IMR-90 (cell line): ENCODE measurements around the gene SYTL3. TPM values are rescaled to one million over a fixed set of nuclear protein-coding genes. Genes with fewer than 3 reads are reported as not detected.

Experiments used
- ATAC-seq: fragments of 200-7000 bp; cut with Tn5 transposase; 2 replicates; pipeline ENCODE4 v1.9.1; 2020; ENCODE audit warnings: low read depth, mild to moderate bottlenecking, moderate library complexity
- BruUV-seq: library from RNA; stranded (reverse); fragments of 400-500 nt; replicated peaks from 2 replicates; lab custom pipeline; 2021; lab: Mats Ljungman, UMichigan
- CTCF ChIA-PET: fragments of 300-600 bp; formaldehyde crosslinking; extraction: SDS; loops from one replicate; lab custom pipeline; 2021; ENCODE audit warnings: antibody characterized with exemption; lab: Yijun Ruan, JAX
- POLR2A ChIA-PET: fragments of 300-600 bp; sonication (Branson Sonifier 250); formaldehyde crosslinking; loops from one replicate; lab custom pipeline; 2022; ENCODE audit warnings: antibody characterized with exemption; ENCODE audit not compliant: unreplicated experiment; lab: Charles Lee
- DNase-seq: peaks from one replicate; pipeline ENCODE4 v3.0.0; 2013
- H2AFZ ChIP-seq: replicated peaks from 2 replicates; pipeline ENCODE3; 2013; ENCODE audit warnings: low read length, mild to moderate bottlenecking; ENCODE audit not compliant: poor library complexity
- H2AK5ac ChIP-seq: 2 replicates; pipeline ENCODE4 v1.6.1; 2013; ENCODE audit warnings: low read depth, low read length, inconsistent platforms
- H2AK9ac ChIP-seq: replicated peaks from 2 replicates; pipeline ENCODE3; 2013; ENCODE audit warnings: mild to moderate bottlenecking, low read depth, low read length, moderate library complexity; ENCODE audit not compliant: poor library complexity
- H2BK120ac ChIP-seq: 2 replicates; pipeline ENCODE4 v1.6.1; 2013; ENCODE audit warnings: low read depth, low read length, inconsistent platforms
- H2BK15ac ChIP-seq: 3 replicates; pipeline ENCODE4 v1.6.1; 2013; ENCODE audit warnings: low read depth, low read length, inconsistent platforms
- H2BK20ac ChIP-seq: 2 replicates; pipeline ENCODE4 v1.6.1; 2013; ENCODE audit warnings: low read depth, mild to moderate bottlenecking, inconsistent platforms, low read length, moderate library complexity
- H2BK5ac ChIP-seq: 2 replicates; pipeline ENCODE4 v1.6.1; 2013; ENCODE audit warnings: mild to moderate bottlenecking, low read depth, low read length, inconsistent platforms; ENCODE audit not compliant: poor library complexity, severe bottlenecking
- H3K14ac ChIP-seq: replicated peaks from 2 replicates; pipeline ENCODE4 v1.6.1; 2013; ENCODE audit warnings: low read depth, low read length, inconsistent platforms
- H3K18ac ChIP-seq: 2 replicates; pipeline ENCODE4 v1.6.1; 2013; ENCODE audit warnings: low read depth, low read length, control low read depth
- H3K23ac ChIP-seq: 2 replicates; pipeline ENCODE4 v1.6.1; 2013; ENCODE audit warnings: low read depth, low read length, inconsistent platforms
- H3K27ac ChIP-seq: 2 replicates; pipeline ENCODE4 v1.5.1; 2013; ENCODE audit warnings: mild to moderate bottlenecking, control low read depth, low read length; ENCODE audit not compliant: insufficient read depth
- H3K27me3 ChIP-seq: 2 replicates; pipeline ENCODE4 v1.6.1; 2013; ENCODE audit warnings: low read length; ENCODE audit not compliant: control insufficient read depth, insufficient read depth
- H3K36me3 ChIP-seq: 2 replicates; pipeline ENCODE4 v1.6.1; 2013; ENCODE audit warnings: low read length, mixed read lengths; ENCODE audit not compliant: control insufficient read depth, insufficient read depth
- H3K4ac ChIP-seq: 2 replicates; pipeline ENCODE4 v1.6.1; 2013; ENCODE audit warnings: low read depth, low read length, inconsistent platforms
- H3K4me1 ChIP-seq: 2 replicates; pipeline ENCODE4 v1.6.1; 2013; ENCODE audit warnings: low read length, mixed read lengths; ENCODE audit not compliant: control insufficient read depth, insufficient read depth
- H3K4me2 ChIP-seq: 2 replicates; pipeline ENCODE4 v1.6.1; 2013; ENCODE audit warnings: low read depth, mild to moderate bottlenecking, control low read depth, low read length, moderate library complexity
- H3K4me3 ChIP-seq: 2 replicates; pipeline ENCODE4 v1.5.1; 2013; ENCODE audit warnings: low read depth, mild to moderate bottlenecking, control low read depth, low read length, moderate library complexity; ENCODE audit not compliant: insufficient read depth
- H3K56ac ChIP-seq: 2 replicates; pipeline ENCODE4 v1.6.1; 2013; ENCODE audit warnings: low read length, inconsistent platforms; ENCODE audit not compliant: insufficient read depth; ENCODE audit errors: extremely low read depth
- H3K79me1 ChIP-seq, 2 experiments: 2 replicates each; pipeline ENCODE4 v1.6.1; 2013; ENCODE audit warnings: low read length in 2 of 2, inconsistent platforms in 1 of 2, low read depth in 1 of 2
- H3K9ac ChIP-seq: 2 replicates; pipeline ENCODE4 v1.6.1; 2013; ENCODE audit warnings: low read depth, low read length, control low read depth
- H3K9me1 ChIP-seq: 2 replicates; pipeline ENCODE4 v1.6.1; 2013; ENCODE audit warnings: low read length, inconsistent platforms; ENCODE audit not compliant: insufficient read depth
- H3K9me3 ChIP-seq: 2 replicates; pipeline ENCODE4 v1.6.1; 2013; ENCODE audit warnings: low read length; ENCODE audit not compliant: control insufficient read depth, insufficient read depth
- H4K20me1 ChIP-seq: 2 replicates; pipeline ENCODE4 v1.6.1; 2013; ENCODE audit warnings: low read length, inconsistent platforms; ENCODE audit not compliant: insufficient read depth
- H4K5ac ChIP-seq: 2 replicates; pipeline ENCODE4 v1.6.1; 2013; ENCODE audit warnings: mild to moderate bottlenecking, low read depth, low read length, control low read depth
- H4K8ac ChIP-seq, 2 experiments: 2 replicates each; pipeline ENCODE4 v1.6.1; 2013; ENCODE audit warnings: low read depth in 2 of 2, low read length in 2 of 2, control low read depth in 1 of 2, inconsistent platforms in 1 of 2
- H4K91ac ChIP-seq: 2 replicates; pipeline ENCODE4 v1.6.1; 2013; ENCODE audit warnings: low read depth, low read length, inconsistent platforms; ENCODE audit not compliant: insufficient read depth
- BHLHE40 ChIP-seq: fragments of 150-350 bp; IDR thresholded peaks from 2 replicates; pipeline ENCODE4 v1.6.1; 2016; ENCODE audit warnings: mild to moderate bottlenecking, low read depth, low read length
- CEBPB ChIP-seq: IDR thresholded peaks from 2 replicates; pipeline ENCODE4 v1.6.1; 2012; ENCODE audit warnings: low read depth, low read length, improper control_type of control experiment
- CHD1 ChIP-seq: IDR thresholded peaks from 2 replicates; pipeline ENCODE4 v1.6.1; 2012; ENCODE audit warnings: low read depth, low read length, improper control_type of control experiment
- CTCF ChIP-seq: conservative IDR thresholded peaks from 2 replicates; pipeline ENCODE4 v1.5.1; 2012; ENCODE audit warnings: mild to moderate bottlenecking, low read depth, low read length, improper control_type of control experiment
- ELK1 ChIP-seq: fragments of 150-350 bp; IDR thresholded peaks from 2 replicates; pipeline ENCODE4 v1.6.1; 2016; ENCODE audit warnings: low read depth, mild to moderate bottlenecking, low read length, moderate library complexity, borderline replicate concordance
- FOS ChIP-seq: fragments of 150-350 bp; IDR thresholded peaks from 2 replicates; pipeline ENCODE4 v1.6.1; 2016; ENCODE audit warnings: low read depth, low read length
- MAFK ChIP-seq: IDR thresholded peaks from 2 replicates; pipeline ENCODE4 v1.6.1; 2012; ENCODE audit warnings: low read depth, low read length, improper control_type of control experiment
- MAZ ChIP-seq: IDR thresholded peaks from 2 replicates; pipeline ENCODE4 v1.6.1; 2012; ENCODE audit warnings: low read depth, mild to moderate bottlenecking, low read length, improper control_type of control experiment, moderate library complexity, borderline replicate concordance
- MXI1 ChIP-seq: IDR thresholded peaks from 2 replicates; pipeline ENCODE4 v1.6.1; 2012; ENCODE audit warnings: low read depth, mild to moderate bottlenecking, low read length, moderate library complexity, borderline replicate concordance
- NFE2L2 ChIP-seq: fragments of 150-350 bp; IDR thresholded peaks from 2 replicates; pipeline ENCODE4 v1.6.1; 2016; ENCODE audit warnings: low read depth, mild to moderate bottlenecking, low read length
- POLR2A ChIP-seq: IDR thresholded peaks from 2 replicates; pipeline ENCODE4 v1.6.1; 2012; ENCODE audit warnings: mild to moderate bottlenecking, low read depth, low read length
- RAD21 ChIP-seq: IDR thresholded peaks from 2 replicates; pipeline ENCODE4 v1.6.1; 2012; ENCODE audit warnings: low read length, improper control_type of control experiment
- RCOR1 ChIP-seq: IDR thresholded peaks from 2 replicates; pipeline ENCODE4 v1.6.1; 2012; ENCODE audit warnings: mild to moderate bottlenecking, low read length, improper control_type of control experiment; ENCODE audit not compliant: insufficient replicate concordance
- RFX5 ChIP-seq: IDR thresholded peaks from 2 replicates; pipeline ENCODE4 v1.8.0; 2012; ENCODE audit warnings: low read depth, mild to moderate bottlenecking, low read length, moderate library complexity
- SMC3 ChIP-seq: fragments of 150-350 bp; IDR thresholded peaks from 2 replicates; pipeline ENCODE4 v1.6.1; 2016; ENCODE audit warnings: low read depth, mild to moderate bottlenecking, antibody characterized with exemption, low read length, moderate library complexity
- USF2 ChIP-seq: fragments of 150-350 bp; IDR thresholded peaks from 2 replicates; pipeline ENCODE4 v1.6.1; 2017; ENCODE audit warnings: mild to moderate bottlenecking, antibody characterized with exemption, low read length, low read depth
- WGBS, 2 experiments: methylation state at CpG; one replicate each; pipeline versions ENCODE4 v1.1.5 to v1.1.7; 2013; ENCODE audit warnings: missing lambda C conversion rate in 2 of 2; ENCODE audit not compliant: insufficient read length in 1 of 2; ENCODE audit errors: extremely low coverage in 2 of 2; 5-methylcytosine and 5-hydroxymethylcytosine counted together
- dilution Hi-C: fragments of 300-500 bp; cut with HindIII; formaldehyde crosslinking; loops from one replicate; pipeline ENCODE4 v1.14.3; 2018; ENCODE audit warnings: low sequenced_read_pairs; ENCODE audit not compliant: unreplicated experiment
- in situ Hi-C: fragments of 300-500 bp; cut with MboI; formaldehyde crosslinking; loops from 3 replicates; pipeline ENCODE4 v1.14.3; 2019; ENCODE audit warnings: low sequenced_read_pairs, inconsistent platforms, mixed read lengths
- intact Hi-C: fragments of 100-400 bp; cut with micrococcal nuclease; formaldehyde crosslinking; loops from 2 replicates; pipeline ENCODE4 v1.10.0; 2022
- polyA plus RNA-seq, 3 experiments: library from polyadenylated mRNA; depleted of rRNA; stranded (reverse); fragments of >200 nt; gene quantifications; 2 replicates each; pipeline ENCODE4 v1.2.3, GENCODE V29; 2012; ENCODE audit warnings: low replicate concordance in 1 of 3
- total RNA-seq: library from RNA; depleted of rRNA; stranded (reverse); fragments of >200 nt; gene quantifications from 2 replicates; pipeline ENCODE4 v1.2.3, GENCODE V29; 2012

The SYTL3 gene
- total and polyA plus RNA-seq, 2 of the 4 experiments (the other 2 are of a cell fraction): 2.9 to 4.3 TPM

- no peak overlapping the region for H2AK5ac ChIP-seq
- no peak for TF ChIP-seq MAZ
- TF ChIP-seq CTCF: no peak
- no peak for TF ChIP-seq RCOR1
- TF ChIP-seq POLR2A: no peak
- no peak for TF ChIP-seq MAFK
- TF ChIP-seq RAD21: no peak
- no peak for TF ChIP-seq CHD1
- TF ChIP-seq FOS: no peak
- no peak for TF ChIP-seq NFE2L2
- no peak for TF ChIP-seq RFX5
- no peak for TF ChIP-seq CEBPB
- TF ChIP-seq BHLHE40: no peak
- no peak for TF ChIP-seq ELK1
- TF ChIP-seq USF2: no peak
- no peak for TF ChIP-seq MXI1
- no peak for TF ChIP-seq SMC3
- ChIA-PET POLR2A (no interaction called here), CTCF (no interaction called here)
- no peak for ATAC-seq
- DNase-seq: no peak
- H4K91ac ChIP-seq: no peak overlapping the region
- H3K4me1 ChIP-seq: no peaks in the 10 kb centered on the region
- intact Hi-C loops: no loop called here
- H3K9me1 ChIP-seq: 0 out of 2 replicates have a peak, but pooled peaks cover 3% of the 10 kb centered on the region
- no TSS peak for BruUV-seq
- dilution Hi-C loops: no loop called here
- H3K9me3 ChIP-seq: peaks cover 7% of the 10 kb centered on the region; the same call in 1 of the 2 replicates
- no peak overlapping the region for H3K27ac ChIP-seq
- H3K56ac ChIP-seq: no peak overlapping the region
- no peak overlapping the region for H3K18ac ChIP-seq
- H2BK120ac ChIP-seq: no peak overlapping the region
- no peak overlapping the region for H2BK5ac ChIP-seq
- H4K20me1 ChIP-seq: no peaks in the 10 kb centered on the region
- no peak overlapping the region for H3K4ac ChIP-seq
- no peak overlapping the region for H2AK9ac ChIP-seq
- H3K36me3 ChIP-seq: no peaks in the 10 kb centered on the region; the same call in 1 of the 2 replicates
- no peak overlapping the region for H2BK15ac ChIP-seq
- H3K79me1 ChIP-seq: no peaks in the 10 kb centered on the region
- no peak overlapping the region for H3K9ac ChIP-seq
- no peaks in the 10 kb centered on the region for H3K27me3 ChIP-seq
- no peak overlapping the region for H2BK20ac ChIP-seq
- H4K8ac ChIP-seq: no peak overlapping the region
- H3K4me2 ChIP-seq: no peak overlapping the region
- no peak overlapping the region for H2AFZ ChIP-seq
- no peak overlapping the region for H4K5ac ChIP-seq
- no CpG with 5 or more reads among the region's 3 CpGs for WGBS, 2 experiments
- in situ Hi-C loops: no loop called here
- H3K4me3 ChIP-seq: no peak overlapping the region
- no peak overlapping the region for H3K23ac ChIP-seq
- H3K14ac ChIP-seq: no peak overlapping the region
Observed at GRCh38 chr6:158735009-158735408, 85.2 kb downstream of the SYTL3 start.
